22Rv1 (cell line): ENCODE measurements around the gene UGT1A8.

Experiments used
- CTCF ChIP-seq: fragments of 450-650 bp; IDR thresholded peaks from 2 replicates; pipeline ENCODE4 v1.5.1; 2017; ENCODE audit warnings: mild to moderate bottlenecking
- ZFX ChIP-seq: fragments of 450-650 bp; IDR thresholded peaks from 2 replicates; pipeline ENCODE4 v1.6.1; 2017; ENCODE audit warnings: antibody characterized with exemption, borderline replicate concordance

GRCh38 chr2:233684640-233685039, 67.2 kb downstream of the UGT1A8 start:
- TF ChIP-seq CTCF, result no peak
- TF ChIP-seq ZFX, result no peak
